ENCODE data around the gene KRTAP9-2.
"Not testable (repeated sequence)": the region's sequence is repeated elsewhere in the genome, so short reads cannot be mapped to it uniquely, and the experiment has no call there.

The KRTAP9-2 gene

DNA sequence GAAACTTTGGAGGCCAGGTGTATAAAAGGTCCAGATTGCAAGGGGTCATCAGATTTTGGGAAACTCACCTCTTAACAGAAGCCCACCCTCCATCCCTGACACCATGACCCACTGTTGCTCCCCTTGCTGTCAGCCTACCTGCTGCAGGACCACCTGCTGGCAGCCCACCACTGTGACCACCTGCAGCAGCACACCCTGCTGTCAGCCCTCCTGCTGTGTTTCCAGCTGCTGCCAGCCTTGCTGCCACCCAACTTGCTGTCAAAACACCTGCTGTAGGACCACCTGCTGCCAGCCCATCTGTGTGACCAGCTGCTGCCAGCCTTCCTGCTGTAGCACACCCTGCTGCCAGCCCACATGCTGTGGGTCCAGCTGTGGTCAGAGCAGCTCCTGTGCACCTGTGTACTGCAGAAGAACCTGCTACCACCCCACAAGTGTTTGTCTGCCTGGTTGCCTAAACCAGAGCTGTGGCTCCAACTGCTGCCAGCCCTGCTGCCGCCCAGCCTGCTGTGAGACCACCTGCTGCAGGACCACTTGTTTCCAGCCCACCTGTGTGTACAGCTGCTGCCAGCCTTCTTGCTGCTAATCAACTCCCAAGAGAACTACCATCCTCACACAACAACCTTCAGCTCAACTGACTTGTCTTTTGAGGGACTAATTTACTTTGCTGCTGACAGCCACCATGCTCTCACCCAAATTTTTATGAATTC is 6.1 kb downstream of the KRTAP9-2 start, which contains the start of gene KRTAP9-3:
Gene KRTAP9-3 (plus strand): TSS at position 51 of the 707 bp plus-strand sequence. CDS start 53 bp downstream, at position 104.
- H3K36me3 ChIP-seq (ENCODE audit: control insufficient read depth, insufficient read depth, low read length); H3K4me1 ChIP-seq (ENCODE audit: control insufficient read depth, insufficient read depth, low read length, poor library complexity, severe bottlenecking); H3K27ac ChIP-seq (ENCODE audit: insufficient read depth, low read length, poor library complexity, severe bottlenecking); DNase-seq; H3K9me3 ChIP-seq (ENCODE audit: control insufficient read depth, low read length); H3K4me3 ChIP-seq (ENCODE audit: insufficient read depth, low read depth, low read length, poor library complexity, severe bottlenecking); H3K27me3 ChIP-seq (replicated peaks; ENCODE audit: control insufficient read depth, insufficient read depth, low read length, poor library complexity, severe bottlenecking): not testable (repeated sequence)

DNA sequence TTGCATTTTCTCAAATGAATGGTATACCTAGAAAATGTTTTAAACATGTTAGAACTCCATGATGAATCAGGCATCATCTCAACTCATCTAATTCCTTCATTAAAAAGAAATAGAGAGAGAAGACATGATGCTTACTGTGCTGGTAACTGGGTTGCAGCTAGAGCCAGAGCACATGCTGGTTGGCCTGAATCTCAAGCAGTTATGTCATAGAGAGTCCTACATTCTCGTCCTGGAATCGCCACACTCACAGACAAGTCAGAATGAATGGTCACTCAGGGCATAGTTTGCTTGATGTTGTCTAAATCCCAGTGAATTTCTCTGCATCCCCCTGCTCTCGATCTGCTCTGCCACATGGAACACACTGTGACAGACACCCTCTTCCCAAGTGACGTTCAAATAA is 10.7 kb downstream of the KRTAP9-2 start:
- H3K36me3 ChIP-seq (ENCODE audit: control insufficient read depth, insufficient read depth, low read length); H3K27ac ChIP-seq (ENCODE audit: insufficient read depth, low read length, poor library complexity, severe bottlenecking); DNase-seq; H3K9me3 ChIP-seq (ENCODE audit: control insufficient read depth, low read length); H3K27me3 ChIP-seq (replicated peaks; ENCODE audit: control insufficient read depth, insufficient read depth, low read length, poor library complexity, severe bottlenecking); H3K4me1 ChIP-seq (ENCODE audit: control insufficient read depth, insufficient read depth, low read length, poor library complexity, severe bottlenecking); H3K4me3 ChIP-seq (ENCODE audit: insufficient read depth, low read depth, low read length, poor library complexity, severe bottlenecking): not testable (repeated sequence)

DNA sequence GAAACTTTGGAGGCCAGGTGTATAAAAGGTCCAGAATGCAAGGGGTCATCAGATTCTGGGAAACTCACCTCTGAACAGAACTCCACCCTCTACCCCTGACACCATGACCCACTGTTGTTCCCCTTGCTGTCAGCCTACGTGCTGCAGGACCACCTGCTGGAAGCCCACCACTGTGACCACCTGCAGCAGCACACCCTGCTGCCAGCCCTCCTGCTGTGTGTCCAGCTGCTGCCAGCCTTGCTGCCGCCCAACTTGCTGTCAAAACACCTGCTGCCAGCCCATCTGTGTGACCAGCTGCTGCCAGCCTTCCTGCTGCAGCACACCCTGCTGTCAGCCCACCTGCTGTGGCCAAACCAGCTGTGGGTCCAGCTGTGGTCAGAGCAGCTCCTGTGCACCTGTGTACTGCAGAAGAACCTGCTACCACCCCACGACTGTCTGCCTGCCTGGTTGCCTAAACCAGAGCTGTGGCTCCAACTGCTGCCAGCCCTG is 11.5 kb downstream of the KRTAP9-2 start, which contains the start of gene KRTAP9-8:
Gene KRTAP9-8 (plus strand): TSS at position 51 of the 489 bp plus-strand sequence. CDS start 53 bp downstream, at position 104.
- not testable (repeated sequence) for H3K27me3 ChIP-seq (replicated peaks; ENCODE audit: control insufficient read depth, insufficient read depth, low read length, poor library complexity, severe bottlenecking); H3K27ac ChIP-seq (ENCODE audit: insufficient read depth, low read length, poor library complexity, severe bottlenecking); DNase-seq

DNA sequence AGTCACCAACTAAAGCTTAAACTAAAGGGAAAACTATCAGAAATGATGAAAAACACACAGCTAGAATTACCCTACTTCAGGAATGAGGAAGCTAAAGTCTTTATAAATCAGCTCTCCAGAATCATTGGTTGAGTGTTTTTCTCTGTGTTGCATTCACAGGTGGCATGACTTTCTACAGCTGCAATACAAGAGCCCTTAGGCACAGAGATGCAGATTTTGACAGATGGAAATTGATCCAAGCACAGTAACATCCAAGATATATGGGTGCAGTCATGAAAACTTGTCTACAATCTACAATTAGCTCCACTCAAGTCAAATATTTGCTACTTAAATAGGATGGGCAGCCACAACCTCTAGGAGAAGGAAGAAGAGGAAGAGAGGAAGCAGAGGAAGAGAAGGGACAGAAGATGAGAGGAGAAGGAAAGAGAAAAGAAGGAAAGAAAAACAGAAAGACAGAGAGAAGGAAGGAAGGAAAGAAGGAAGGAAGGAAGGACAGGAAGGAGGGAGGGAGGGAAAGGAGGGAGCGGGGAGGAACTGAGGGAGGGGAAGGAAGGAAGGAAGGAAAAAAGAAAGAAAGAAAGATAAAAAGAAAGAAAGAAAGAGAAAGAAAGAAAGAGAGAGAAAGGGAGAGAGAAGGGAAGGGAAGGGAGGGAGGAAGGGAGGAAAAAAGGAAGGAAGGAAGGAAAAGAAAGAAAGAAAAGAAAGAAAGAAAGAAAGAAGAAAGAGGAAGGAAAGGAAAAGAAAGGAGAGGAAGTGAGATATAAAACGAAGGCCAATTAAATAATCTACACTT is 20.7 kb downstream of the KRTAP9-2 start:
- H3K36me3 ChIP-seq (ENCODE audit: control insufficient read depth, insufficient read depth, low read length); H3K27ac ChIP-seq (ENCODE audit: insufficient read depth, low read length, poor library complexity, severe bottlenecking); H3K4me3 ChIP-seq (ENCODE audit: insufficient read depth, low read depth, low read length, poor library complexity, severe bottlenecking); H3K27me3 ChIP-seq (replicated peaks; ENCODE audit: control insufficient read depth, insufficient read depth, low read length, poor library complexity, severe bottlenecking); DNase-seq; H3K4me1 ChIP-seq (ENCODE audit: control insufficient read depth, insufficient read depth, low read length, poor library complexity, severe bottlenecking); H3K9me3 ChIP-seq (ENCODE audit: control insufficient read depth, low read length): not testable (repeated sequence)

More for the DNA sequence above, 11.5 kb downstream of the KRTAP9-2 start, which contains the start of gene KRTAP9-8:
- not testable (repeated sequence) for H3K4me3 ChIP-seq (ENCODE audit: insufficient read depth, low read depth, low read length, poor library complexity, severe bottlenecking); H3K36me3 ChIP-seq (ENCODE audit: control insufficient read depth, insufficient read depth, low read length); H3K4me1 ChIP-seq (ENCODE audit: control insufficient read depth, insufficient read depth, low read length, poor library complexity, severe bottlenecking); H3K9me3 ChIP-seq (ENCODE audit: control insufficient read depth, low read length)

DNA sequence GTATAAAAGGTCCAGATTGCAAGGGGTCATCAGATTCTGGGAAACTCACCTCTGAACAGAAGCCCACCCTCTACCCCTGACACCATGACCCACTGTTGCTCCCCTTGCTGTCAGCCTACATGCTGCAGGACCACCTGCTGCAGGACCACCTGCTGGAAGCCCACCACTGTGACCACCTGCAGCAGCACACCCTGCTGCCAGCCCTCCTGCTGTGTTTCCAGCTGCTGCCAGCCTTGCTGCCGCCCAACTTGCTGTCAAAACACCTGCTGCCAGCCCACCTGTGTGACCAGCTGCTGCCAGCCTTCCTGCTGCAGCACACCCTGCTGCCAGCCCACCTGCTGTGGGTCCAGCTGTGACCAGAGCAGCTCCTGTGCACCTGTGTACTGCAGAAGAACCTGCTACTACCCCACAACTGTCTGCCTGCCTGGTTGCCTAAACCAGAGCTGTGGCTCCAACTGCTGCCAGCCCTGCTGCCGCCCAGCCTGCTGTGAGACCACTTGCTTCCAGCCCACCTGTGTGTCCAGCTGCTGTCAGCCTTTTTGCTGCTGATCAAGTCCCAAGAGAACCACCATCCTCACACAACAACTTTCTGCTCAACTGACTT is 23.3 kb downstream of the KRTAP9-2 start, which contains the start of gene KRTAP9-4:
Gene KRTAP9-4 (plus strand): TSS at position 51 of the 604 bp plus-strand sequence. CDS start 34 bp downstream, at position 85.
- not testable (repeated sequence) for H3K4me1 ChIP-seq (ENCODE audit: control insufficient read depth, insufficient read depth, low read length, poor library complexity, severe bottlenecking); H3K36me3 ChIP-seq (ENCODE audit: control insufficient read depth, insufficient read depth, low read length); DNase-seq; H3K4me3 ChIP-seq (ENCODE audit: insufficient read depth, low read depth, low read length, poor library complexity, severe bottlenecking); H3K27me3 ChIP-seq (replicated peaks; ENCODE audit: control insufficient read depth, insufficient read depth, low read length, poor library complexity, severe bottlenecking); H3K9me3 ChIP-seq (ENCODE audit: control insufficient read depth, low read length); H3K27ac ChIP-seq (ENCODE audit: insufficient read depth, low read length, poor library complexity, severe bottlenecking)

DNA sequence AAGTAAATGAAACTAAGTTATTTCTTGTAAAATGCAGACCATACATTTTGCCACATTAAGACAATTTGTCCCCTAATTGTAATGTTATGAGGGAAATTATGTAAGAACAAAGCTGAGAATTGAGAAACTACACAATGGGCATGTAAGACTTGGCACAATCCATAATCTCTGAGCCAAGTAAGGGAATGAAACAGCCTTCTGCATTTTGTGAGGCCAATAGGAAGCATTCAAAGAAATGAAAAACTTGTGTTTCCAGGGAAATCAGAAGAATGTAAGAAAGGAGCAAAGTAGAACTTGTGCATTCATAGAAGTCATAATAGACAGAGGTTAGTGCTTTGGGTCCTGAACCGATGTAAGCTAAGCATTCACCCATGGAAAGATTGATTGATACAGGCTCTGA is 24.8 kb downstream of the KRTAP9-2 start:
- Histone ChIP-seq H3K4me1 (ENCODE audit: control insufficient read depth, insufficient read depth, low read length, poor library complexity, severe bottlenecking) (no peaks in the 10 kb centered on the region), H3K27ac (ENCODE audit: insufficient read depth, low read length, poor library complexity, severe bottlenecking) (no peak overlapping the region), H3K36me3 (ENCODE audit: control insufficient read depth, insufficient read depth, low read length) (no peaks in the 10 kb centered on the region), H3K27me3 (replicated peaks; ENCODE audit: control insufficient read depth, insufficient read depth, low read length, poor library complexity, severe bottlenecking) (no peaks in the 10 kb centered on the region), H3K9me3 (ENCODE audit: control insufficient read depth, low read length) (no peaks in the 10 kb centered on the region), H3K4me3 (ENCODE audit: insufficient read depth, low read depth, low read length, poor library complexity, severe bottlenecking) (no peak overlapping the region)
- no peak for DNase-seq

DNA sequence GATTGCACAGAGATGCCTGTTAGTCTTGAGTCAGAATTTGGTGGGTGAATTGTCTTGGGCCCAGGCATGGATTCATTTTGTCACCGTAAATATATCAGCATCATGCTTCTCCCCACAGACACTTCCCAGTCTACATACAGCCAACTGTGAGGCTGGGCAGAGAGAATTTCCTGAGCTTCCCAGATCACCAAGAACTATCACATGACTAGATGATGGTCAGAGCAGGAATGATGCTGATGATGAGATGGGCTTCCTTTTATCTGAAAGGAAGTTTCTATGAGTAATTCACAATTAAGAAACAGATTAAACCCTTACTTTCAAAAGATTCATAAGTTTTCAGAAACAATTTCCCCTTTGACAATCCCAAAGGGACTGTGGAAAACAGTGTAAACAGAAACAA is 28.4 kb downstream of the KRTAP9-2 start:
- Histone ChIP-seq H3K4me3 (ENCODE audit: insufficient read depth, low read depth, low read length, poor library complexity, severe bottlenecking) (no peak overlapping the region), H3K27ac (ENCODE audit: insufficient read depth, low read length, poor library complexity, severe bottlenecking) (no peak overlapping the region), H3K4me1 (ENCODE audit: control insufficient read depth, insufficient read depth, low read length, poor library complexity, severe bottlenecking) (no peaks in the 10 kb centered on the region), H3K36me3 (ENCODE audit: control insufficient read depth, insufficient read depth, low read length) (no peaks in the 10 kb centered on the region), H3K9me3 (ENCODE audit: control insufficient read depth, low read length) (no peaks in the 10 kb centered on the region), H3K27me3 (replicated peaks; ENCODE audit: control insufficient read depth, insufficient read depth, low read length, poor library complexity, severe bottlenecking) (no peaks in the 10 kb centered on the region)
- no peak for DNase-seq

DNA sequence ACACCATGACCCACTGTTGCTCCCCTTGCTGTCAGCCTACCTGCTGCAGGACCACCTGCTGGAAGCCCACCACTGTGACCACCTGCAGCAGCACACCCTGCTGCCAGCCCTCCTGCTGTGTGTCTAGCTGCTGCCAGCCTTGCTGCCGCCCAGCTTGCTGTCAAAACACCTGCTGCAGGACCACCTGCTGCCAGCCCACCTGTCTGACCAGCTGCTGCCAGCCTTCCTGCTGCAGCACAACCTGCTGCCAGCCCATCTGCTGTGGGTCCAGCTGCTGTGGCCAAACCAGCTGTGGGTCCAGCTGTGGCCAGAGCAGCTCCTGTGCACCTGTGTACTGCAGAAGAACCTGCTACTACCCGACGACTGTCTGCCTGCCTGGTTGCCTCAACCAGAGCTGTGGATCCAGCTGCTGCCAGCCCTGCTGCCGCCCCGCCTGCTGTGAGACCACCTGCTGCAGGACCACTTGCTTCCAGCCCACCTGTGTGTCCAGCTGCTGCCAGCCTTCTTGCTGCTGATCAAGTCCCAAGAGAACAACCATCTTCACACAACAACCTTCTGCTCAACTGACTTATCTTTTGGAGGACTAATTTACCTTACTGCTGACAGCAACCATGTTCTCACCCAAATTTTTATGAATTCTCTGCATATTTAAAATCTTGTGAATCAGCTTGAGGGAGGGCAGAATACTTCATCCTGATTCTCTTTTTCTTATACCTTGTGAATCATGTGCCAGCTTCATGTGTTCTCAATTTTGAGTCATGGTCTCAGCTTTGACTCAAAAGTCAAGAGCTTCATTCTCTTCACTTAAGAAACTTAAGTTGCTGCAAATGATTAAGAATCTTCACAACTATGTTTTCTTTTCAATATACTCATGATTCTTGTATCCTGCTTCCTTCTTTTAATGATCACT is 29.2 kb downstream of the KRTAP9-2 start, which contains the start of gene KRTAP9-9:
Gene KRTAP9-9 (plus strand): TSS at position 4 of the 910 bp plus-strand sequence.
- not testable (repeated sequence) for H3K27me3 ChIP-seq (replicated peaks; ENCODE audit: control insufficient read depth, insufficient read depth, low read length, poor library complexity, severe bottlenecking); H3K36me3 ChIP-seq (ENCODE audit: control insufficient read depth, insufficient read depth, low read length); H3K4me3 ChIP-seq (ENCODE audit: insufficient read depth, low read depth, low read length, poor library complexity, severe bottlenecking); H3K4me1 ChIP-seq (ENCODE audit: control insufficient read depth, insufficient read depth, low read length, poor library complexity, severe bottlenecking); H3K9me3 ChIP-seq (ENCODE audit: control insufficient read depth, low read length); DNase-seq; H3K27ac ChIP-seq (ENCODE audit: insufficient read depth, low read length, poor library complexity, severe bottlenecking)

DNA sequence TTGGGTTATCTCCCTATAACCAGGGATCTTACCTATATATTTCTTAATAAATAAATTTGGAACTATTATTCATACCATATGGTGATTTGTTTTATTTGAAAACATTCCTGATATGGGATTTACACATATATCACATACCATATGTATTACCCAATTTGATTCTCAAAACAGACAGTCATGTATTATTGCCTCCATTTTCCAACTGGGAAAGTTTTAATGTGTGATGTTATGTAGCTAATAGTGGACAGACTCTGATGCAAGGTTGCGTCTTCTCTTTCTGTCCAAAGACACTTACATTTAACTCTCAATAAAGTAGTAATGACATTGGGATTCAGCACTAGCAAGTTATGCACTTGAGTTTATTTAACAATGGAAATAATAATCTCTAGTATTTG is 29.8 kb downstream of the KRTAP9-2 start:
- Histone ChIP-seq H3K27me3 (replicated peaks; ENCODE audit: control insufficient read depth, insufficient read depth, low read length, poor library complexity, severe bottlenecking) (no peaks in the 10 kb centered on the region), H3K9me3 (ENCODE audit: control insufficient read depth, low read length) (no peaks in the 10 kb centered on the region), H3K4me3 (ENCODE audit: insufficient read depth, low read depth, low read length, poor library complexity, severe bottlenecking) (no peak overlapping the region), H3K36me3 (ENCODE audit: control insufficient read depth, insufficient read depth, low read length) (no peaks in the 10 kb centered on the region), H3K27ac (ENCODE audit: insufficient read depth, low read length, poor library complexity, severe bottlenecking) (no peak overlapping the region), H3K4me1 (ENCODE audit: control insufficient read depth, insufficient read depth, low read length, poor library complexity, severe bottlenecking) (no peaks in the 10 kb centered on the region)
- no peak for DNase-seq
